Measurements from ENCODE around the gene ZNF83.
"Not testable (repeated sequence)": the region's sequence is repeated elsewhere in the genome, so short reads cannot be mapped to it uniquely, and the experiment has no call there.

GRCh38 chr19:52593441-52593840, 44.7 kb downstream of the ZNF83 start:
- not testable (repeated sequence) for TF ChIP-seq CTCF, POLR2A (IDR thresholded peaks at IDR 0.05)

All from right lobe of liver (tissue), 4 donors.